Peyer's patch (tissue), 4 donors: ENCODE measurements around the gene RFTN1.

Experiments used
- POLR2A ChIP-seq, 2 donors: fragments of 450-650 bp; IDR thresholded peaks; one replicate each; pipeline ENCODE4 v1.5.1; 2017; ENCODE audit warnings: antibody characterized with exemption in 2 of 2, mild to moderate bottlenecking in 2 of 2, moderate library complexity in 2 of 2
- TF ChIP-seq, protein P1 (sequence below), 6 experiments: fragments of 450-650 bp in 4 of 6; fragments of 200-600 bp in 2 of 6; sonication (generic) in 1 of 6; IDR thresholded peaks; one replicate each; pipeline ENCODE4 v1.5.1; 2017 to 2019; ENCODE audit warnings: antibody characterized with exemption in 6 of 6, mild to moderate bottlenecking in 3 of 6, moderate library complexity in 1 of 6

DNA sequence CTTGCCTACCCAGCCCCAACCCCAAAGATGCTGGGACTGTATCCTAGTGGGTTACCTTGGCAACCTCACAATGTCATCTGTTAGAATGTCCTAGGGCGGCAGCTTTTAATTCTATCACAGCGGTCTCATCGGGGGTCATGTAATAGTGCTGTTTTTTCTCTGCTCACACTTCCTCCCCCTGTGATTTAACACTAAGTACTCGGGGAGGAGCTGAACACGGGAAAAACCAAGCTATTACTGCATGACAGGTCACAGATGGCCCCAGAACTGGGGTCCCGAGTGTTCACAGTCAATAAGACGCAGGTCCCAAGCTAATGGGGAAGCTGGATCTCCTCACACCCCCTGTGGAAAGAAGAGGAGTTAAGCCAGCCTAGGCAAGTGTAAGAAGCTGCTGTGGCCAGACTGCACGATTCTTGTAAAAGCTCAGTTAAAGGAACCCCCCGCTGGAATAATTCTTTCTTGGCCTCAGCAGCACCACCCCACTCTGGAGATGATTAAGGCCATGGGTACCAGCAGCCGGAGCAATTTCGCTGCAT, 2.5 kb upstream of the RFTN1 start:
- TF ChIP-seq, protein P1, sequence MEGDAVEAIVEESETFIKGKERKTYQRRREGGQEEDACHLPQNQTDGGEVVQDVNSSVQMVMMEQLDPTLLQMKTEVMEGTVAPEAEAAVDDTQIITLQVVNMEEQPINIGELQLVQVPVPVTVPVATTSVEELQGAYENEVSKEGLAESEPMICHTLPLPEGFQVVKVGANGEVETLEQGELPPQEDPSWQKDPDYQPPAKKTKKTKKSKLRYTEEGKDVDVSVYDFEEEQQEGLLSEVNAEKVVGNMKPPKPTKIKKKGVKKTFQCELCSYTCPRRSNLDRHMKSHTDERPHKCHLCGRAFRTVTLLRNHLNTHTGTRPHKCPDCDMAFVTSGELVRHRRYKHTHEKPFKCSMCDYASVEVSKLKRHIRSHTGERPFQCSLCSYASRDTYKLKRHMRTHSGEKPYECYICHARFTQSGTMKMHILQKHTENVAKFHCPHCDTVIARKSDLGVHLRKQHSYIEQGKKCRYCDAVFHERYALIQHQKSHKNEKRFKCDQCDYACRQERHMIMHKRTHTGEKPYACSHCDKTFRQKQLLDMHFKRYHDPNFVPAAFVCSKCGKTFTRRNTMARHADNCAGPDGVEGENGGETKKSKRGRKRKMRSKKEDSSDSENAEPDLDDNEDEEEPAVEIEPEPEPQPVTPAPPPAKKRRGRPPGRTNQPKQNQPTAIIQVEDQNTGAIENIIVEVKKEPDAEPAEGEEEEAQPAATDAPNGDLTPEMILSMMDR (IDR thresholded peaks at IDR 0.05) = no peak
- TF ChIP-seq POLR2A (IDR thresholded peaks at IDR 0.05) = no peak
